GM15510 (cell line): ENCODE measurements around the gene OR12D1.

Experiments
- POLR2A ChIP-seq: IDR thresholded peaks from 3 replicates; pipeline ENCODE4 v1.6.1; 2011; ENCODE audit warnings: borderline replicate concordance; ENCODE audit not compliant: insufficient read length; ENCODE audit errors: extremely low read depth

OR12D1 gene

GRCh38 chr6:29451471-29452193 is 36.9 kb downstream of the OR12D1 start:
- TF ChIP-seq POLR2A: no peak

DNA sequence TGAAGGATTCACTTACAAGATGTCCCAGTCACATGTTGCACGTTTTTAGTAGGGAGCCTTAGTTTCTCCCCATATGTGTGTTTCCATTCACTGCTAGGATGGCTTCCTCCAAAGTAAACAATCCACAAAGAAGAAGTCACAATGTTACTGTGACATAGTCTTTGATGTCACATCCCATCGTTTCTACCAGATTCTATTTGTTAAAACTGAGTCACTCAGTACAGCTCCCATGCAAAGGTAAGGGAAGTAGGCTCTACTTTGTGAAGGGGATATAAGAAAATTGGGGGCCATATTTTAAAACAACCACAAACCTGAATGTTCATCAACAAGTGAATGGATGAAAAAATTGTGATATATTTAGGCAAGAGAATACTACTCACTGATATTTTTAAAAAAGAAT is 42.2 kb downstream of the OR12D1 start, which contains the start of the genes OR11A1 and OR2H1:
OR11A1 (minus strand) TSS at position 101 of the 400 bp plus-strand sequence. CDS start 29,430 bp downstream, outside the sequence.
OR2H1 (plus strand) TSS at position 185 of the 400 bp plus-strand sequence. CDS start 4,615 bp downstream, outside the sequence.
- TF ChIP-seq POLR2A: no peak

DNA sequence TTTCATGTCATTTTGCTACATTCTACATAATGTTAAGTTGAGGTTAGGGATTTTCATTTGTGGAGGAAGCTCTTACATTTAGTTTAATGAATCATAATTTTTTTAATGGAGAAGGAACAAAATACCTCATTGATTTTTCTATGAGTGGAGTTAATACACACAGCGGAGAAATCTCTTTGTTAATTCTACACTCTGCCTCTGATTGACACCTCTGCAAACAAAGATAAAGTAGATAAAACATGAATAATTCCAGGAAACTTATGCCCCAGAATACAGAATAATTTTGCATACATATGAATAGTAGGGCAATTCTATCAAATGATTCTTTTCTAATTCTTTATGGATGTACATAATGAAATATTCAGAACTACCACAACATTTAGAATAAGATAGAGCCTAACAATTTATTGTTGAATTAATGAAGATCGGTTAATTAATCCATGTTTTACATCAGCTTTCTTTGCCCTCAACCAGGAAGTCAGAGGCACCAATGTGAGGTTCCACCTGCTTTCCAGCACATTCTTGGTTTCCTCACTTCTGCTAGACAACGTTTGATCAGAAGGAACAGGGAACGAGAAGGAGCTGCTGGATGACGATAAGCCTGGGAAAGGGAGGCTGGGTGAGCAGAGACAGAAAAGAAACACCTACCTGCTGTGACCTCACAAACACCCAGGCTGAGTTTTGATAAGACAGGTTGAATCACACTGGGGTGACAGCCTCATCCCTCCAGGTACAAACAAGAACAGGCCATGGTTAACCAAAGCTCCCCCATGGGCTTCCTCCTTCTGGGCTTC is 46.5 kb downstream of the OR12D1 start:
- TF ChIP-seq POLR2A: no peak

- no peak for TF ChIP-seq POLR2A
These were observed 47.3 kb downstream of the OR12D1 start for GRCh38 chr6:29462022-29462421.

DNA sequence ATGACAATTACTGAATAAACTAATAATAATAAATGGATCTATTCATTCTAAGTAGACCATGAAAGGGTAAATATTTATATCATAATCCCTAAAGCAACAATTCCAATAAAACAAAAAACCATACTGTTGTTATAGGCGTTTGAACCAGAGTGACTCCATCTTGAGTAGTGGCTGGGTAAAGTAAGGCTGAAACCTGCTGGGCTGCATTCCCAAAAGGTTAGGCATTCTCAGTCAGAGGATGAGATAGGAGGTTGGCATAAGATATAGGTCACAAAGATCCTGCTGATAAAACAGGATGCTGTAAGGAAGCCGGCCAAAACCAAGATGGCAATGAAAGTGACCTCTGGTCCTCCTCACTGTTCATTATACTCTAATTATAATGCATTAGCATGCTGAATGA is 50.6 kb downstream of the OR12D1 start:
- no peak for TF ChIP-seq POLR2A

DNA sequence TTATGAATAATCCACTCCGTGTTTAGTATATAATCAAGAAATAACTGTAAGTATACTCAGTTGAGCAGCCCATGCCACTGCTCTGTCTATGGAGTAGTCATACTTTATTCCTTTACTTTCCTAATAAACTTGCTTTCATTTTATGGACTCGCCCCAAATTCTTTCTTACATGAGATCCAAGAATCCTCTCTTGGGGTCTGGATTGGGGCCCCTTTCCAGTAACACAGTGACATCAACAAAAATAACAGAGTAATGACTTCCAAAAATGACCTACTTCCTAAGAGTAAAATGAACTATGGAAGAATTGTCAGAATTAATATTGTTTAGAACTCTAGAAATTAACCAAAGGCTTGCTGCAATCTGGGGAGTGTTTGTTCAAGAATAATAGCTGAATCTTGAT is 51.1 kb downstream of the OR12D1 start:
- no peak for TF ChIP-seq POLR2A

GRCh38 chr6:29466241-29466640 is 51.5 kb downstream of the OR12D1 start:
- TF ChIP-seq POLR2A: no peak
